SK-N-SH (cell line): ENCODE results near the gene CCDC106. TPM values are rescaled to one million over a fixed set of nuclear protein-coding genes. Genes with fewer than 3 reads are reported as not detected.
A peak's percentile ranks its signal among the peaks of the same experiment; 100 is the strongest.

ENCODE experiments used
- CTCF ChIA-PET: fragments of 300-600, 350-600 bp; formaldehyde crosslinking; extraction: SDS; loops from one replicate; lab custom pipeline; 2021; lab: Yijun Ruan, JAX
- POLR2A ChIA-PET: fragments of 350-600 bp; sonication (Branson Sonifier 250); formaldehyde crosslinking; extraction: SDS; loops from one replicate; lab custom pipeline; 2020; ENCODE audit warnings: antibody characterized with exemption, inconsistent platforms; lab: Yijun Ruan, JAX
- DNase-seq: peaks from one replicate; pipeline ENCODE4 v3.0.0; 2012
- H2AFZ ChIP-seq: fragments of 200-600 bp; sonication (generic); 2 replicates; pipeline ENCODE4 v1.8.1; 2016; ENCODE audit warnings: antibody characterized with exemption, mild to moderate bottlenecking, low read depth
- H3F3A ChIP-seq: fragments of 200-600 bp; sonication (generic); replicated peaks from 2 replicates; pipeline ENCODE3; 2016; ENCODE audit warnings: antibody characterized with exemption, mild to moderate bottlenecking; ENCODE audit not compliant: insufficient read depth
- H3K27ac ChIP-seq, 2 experiments: fragments of 200-500 bp in 1 of 2; fragments of 200-600 bp in 1 of 2; sonication (Bioruptor generic) in 1 of 2; sonication (generic), shearing (Covaris generic) in 1 of 2; 2 replicates each; pipeline versions ENCODE4 v1.5.1 to v1.6.1; 2014 to 2016; ENCODE audit warnings: low read depth in 2 of 2, inconsistent platforms in 1 of 2, low read length in 1 of 2, mild to moderate bottlenecking in 1 of 2, mixed read lengths in 1 of 2
- H3K27me3 ChIP-seq: fragments of 200-600 bp; sonication (generic), shearing (Covaris generic); 2 replicates; pipeline ENCODE4 v1.6.1; 2016; ENCODE audit warnings: mixed run types; ENCODE audit not compliant: insufficient read depth
- H3K36me3 ChIP-seq, 2 experiments: fragments of 200-500 bp in 1 of 2; fragments of 200-600 bp in 1 of 2; sonication (Bioruptor generic) in 1 of 2; sonication (generic) in 1 of 2; replicated peaks in 1 of 2; 2 replicates each; pipeline versions ENCODE3 to v1.5.1; 2014 to 2016; ENCODE audit warnings: low read length in 1 of 2, mild to moderate bottlenecking in 1 of 2; ENCODE audit not compliant: insufficient read depth in 2 of 2, control insufficient read depth in 1 of 2
- H3K4me1 ChIP-seq, 2 experiments: fragments of 200-500 bp in 1 of 2; fragments of 200-600 bp in 1 of 2; sonication (Bioruptor generic) in 1 of 2; sonication (generic), shearing (Covaris generic) in 1 of 2; 2 replicates each; pipeline versions ENCODE4 v1.5.1 to v1.6.1; 2014 to 2016; ENCODE audit warnings: low read depth in 1 of 2, low read length in 1 of 2, mixed run types in 1 of 2; ENCODE audit not compliant: insufficient read depth in 2 of 2, control insufficient read depth in 1 of 2
- H3K4me2 ChIP-seq: fragments of 200-600 bp; sonication (generic), shearing (Covaris generic); 2 replicates; pipeline ENCODE4 v1.6.1; 2017; ENCODE audit warnings: mixed run types
- H3K4me3 ChIP-seq, 2 experiments: fragments of 200-500 bp in 1 of 2; fragments of 200-600 bp in 1 of 2; sonication (Bioruptor generic) in 1 of 2; sonication (generic), shearing (Covaris generic) in 1 of 2; 2 replicates each; pipeline versions ENCODE4 v1.5.1 to v1.8.1; 2014 to 2016; ENCODE audit warnings: low read depth in 2 of 2, inconsistent platforms in 1 of 2, low read length in 1 of 2, mild to moderate bottlenecking in 1 of 2, mixed read lengths in 1 of 2, moderate library complexity in 1 of 2
- H3K79me2 ChIP-seq: fragments of 200-600 bp; sonication (generic); 2 replicates; pipeline ENCODE4 v1.8.1; 2017; ENCODE audit warnings: mild to moderate bottlenecking; ENCODE audit not compliant: insufficient read depth
- H3K9ac ChIP-seq: fragments of 200-600 bp; sonication (generic); 2 replicates; pipeline ENCODE4 v1.6.1; 2017; ENCODE audit warnings: mixed run types
- H3K9me2 ChIP-seq: fragments of 200-600 bp; sonication (generic); 2 replicates; pipeline ENCODE4 v1.6.1; 2017; ENCODE audit warnings: mixed run types
- H3K9me3 ChIP-seq: fragments of 200-600 bp; sonication (generic); 2 replicates; pipeline ENCODE4 v1.6.1; 2017; ENCODE audit warnings: mixed run types, mild to moderate bottlenecking, moderate library complexity
- H4K20me1 ChIP-seq: fragments of 200-600 bp; sonication (generic); 2 replicates; pipeline ENCODE4 v1.6.1; 2017; ENCODE audit warnings: mild to moderate bottlenecking, mixed run types; ENCODE audit not compliant: insufficient read depth
- CHD2 ChIP-seq: fragments of 150-350 bp; IDR thresholded peaks from 2 replicates; pipeline ENCODE4 v1.6.1; 2018; ENCODE audit warnings: low read length; ENCODE audit not compliant: partially characterized antibody
- ELF1 ChIP-seq: IDR thresholded peaks from 2 replicates; pipeline ENCODE4 v1.4.0; 2012
- EP300 ChIP-seq, 2 experiments: IDR thresholded peaks; 2 replicates each; pipeline versions ENCODE4 v1.4.0 to v1.6.1; 2012; ENCODE audit warnings: borderline replicate concordance in 1 of 2, low read depth in 1 of 2, low read length in 1 of 2
- EZH2phosphoT487 ChIP-seq: fragments of 200-600 bp; sonication (generic); IDR thresholded peaks from 2 replicates; pipeline ENCODE4 v1.6.1; 2017; ENCODE audit warnings: low read depth, mixed run types, mild to moderate bottlenecking, antibody characterized with exemption, moderate library complexity, borderline replicate concordance
- FOSL2 ChIP-seq: IDR thresholded peaks from 2 replicates; pipeline ENCODE4 v1.4.0; 2012; ENCODE audit warnings: low read depth, mild to moderate bottlenecking, moderate library complexity, borderline replicate concordance
- GABPA ChIP-seq: IDR thresholded peaks from 2 replicates; pipeline ENCODE4 v1.4.0; 2012; ENCODE audit warnings: low read depth, mild to moderate bottlenecking
- MEF2A ChIP-seq: IDR thresholded peaks from 2 replicates; pipeline ENCODE4 v1.4.0; 2012; ENCODE audit warnings: low read depth, borderline replicate concordance
- NFIC ChIP-seq: IDR thresholded peaks from 2 replicates; pipeline ENCODE4 v1.4.0; 2012; ENCODE audit warnings: borderline replicate concordance
- NRF1 ChIP-seq: IDR thresholded peaks from 2 replicates; pipeline ENCODE4 v1.6.1; 2012; ENCODE audit warnings: low read depth, mild to moderate bottlenecking, low read length
- POLR2AphosphoS5 ChIP-seq: IDR thresholded peaks from 2 replicates; pipeline ENCODE4 v1.6.1; 2012; ENCODE audit warnings: low read depth, low read length
- RFX5 ChIP-seq: IDR thresholded peaks from 2 replicates; pipeline ENCODE4 v1.6.1; 2012; ENCODE audit warnings: mild to moderate bottlenecking, improper control_type of control experiment, low read length
- SIN3A ChIP-seq: IDR thresholded peaks from 2 replicates; pipeline ENCODE4 v1.6.1; 2012; ENCODE audit warnings: low read depth, mild to moderate bottlenecking, low read length, moderate library complexity, borderline replicate concordance
- TEAD4 ChIP-seq: IDR thresholded peaks from 2 replicates; pipeline ENCODE4 v1.4.0; 2012; ENCODE audit warnings: mild to moderate bottlenecking, borderline replicate concordance; ENCODE audit not compliant: insufficient read depth
- WGBS: methylation state at CpG from one replicate; pipeline ENCODE4 v1.1.6; 2017; ENCODE audit warnings: low lambda C conversion rate; 5-methylcytosine and 5-hydroxymethylcytosine counted together
- polyA plus RNA-seq, 3 experiments: library from polyadenylated mRNA; depleted of rRNA; stranded (reverse); fragments of >200 nt; gene quantifications; 2 replicates each; pipeline ENCODE4 v1.2.3, GENCODE V29; 2012
- TF ChIP-seq, protein P1 (sequence below): IDR thresholded peaks from 2 replicates; pipeline ENCODE4 v1.6.1; 2012; ENCODE audit warnings: mild to moderate bottlenecking, low read depth, low read length, moderate library complexity
- TF ChIP-seq, protein P2 (sequence below): fragments of 200-600 bp; sonication (generic); IDR thresholded peaks from 2 replicates; pipeline ENCODE4 v1.6.1; 2017; ENCODE audit warnings: antibody characterized with exemption, mild to moderate bottlenecking, moderate library complexity
- TF ChIP-seq, protein P3 (sequence below): fragments of 150-350 bp; IDR thresholded peaks from 2 replicates; pipeline ENCODE4 v1.6.1; 2017; ENCODE audit warnings: antibody characterized with exemption, low read length, low read depth, borderline replicate concordance
- TF ChIP-seq, protein P4 (sequence below): IDR thresholded peaks from 2 replicates; pipeline ENCODE4 v1.4.0; 2012; ENCODE audit warnings: low read depth, borderline replicate concordance
- TF ChIP-seq, protein P5 (sequence below): IDR thresholded peaks from 2 replicates; pipeline ENCODE4; 2012
- TF ChIP-seq, protein P6 (sequence below): IDR thresholded peaks from 2 replicates; pipeline ENCODE4 v1.4.0; 2012; ENCODE audit warnings: low read depth, borderline replicate concordance

CCDC106 gene
- polyA plus RNA-seq, 1 of the 3 experiments (the other 2 are of a cell fraction) = 27.1 TPM

DNA sequence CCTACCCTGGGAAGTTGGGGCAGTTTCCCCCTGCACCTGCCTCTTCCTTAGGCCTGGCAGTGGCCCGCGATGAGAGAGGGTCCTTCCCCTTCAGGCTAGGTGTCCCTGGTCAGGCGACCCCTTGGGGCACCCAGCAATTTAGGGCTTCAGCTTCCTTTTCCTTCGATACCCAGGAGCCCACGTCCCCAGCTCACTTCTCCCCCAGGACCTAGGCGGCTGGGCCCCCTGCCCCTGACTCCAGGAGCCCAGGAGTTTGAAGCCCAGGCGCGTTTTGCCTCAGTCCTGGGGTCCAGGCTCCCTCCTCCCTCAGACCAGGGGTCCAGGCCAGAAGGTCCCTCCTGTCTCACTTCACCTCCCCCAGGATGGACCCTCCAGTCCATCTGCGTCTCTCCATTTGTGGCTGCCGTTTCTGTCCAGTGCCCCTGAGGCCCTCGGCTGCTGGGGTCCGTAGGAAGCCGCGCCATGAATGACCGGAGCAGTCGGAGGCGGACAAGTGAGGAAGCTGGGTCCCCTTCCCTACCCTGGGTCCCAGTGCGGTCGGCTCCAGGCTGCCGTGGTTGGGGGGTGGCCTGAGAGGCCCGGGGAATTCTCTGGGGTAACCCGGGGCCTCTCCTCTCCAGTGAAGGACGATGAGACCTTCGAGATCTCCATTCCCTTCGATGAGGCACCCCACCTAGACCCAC lies 714 bp downstream of the CCDC106 start:
- Histone ChIP-seq H3F3A (peaks cover 17% of the 10 kb centered on the region), H3K36me3 (peaks cover 3 to 30% of the 10 kb centered on the region in 2 experiments), H3K9me3 (no peaks in the 10 kb centered on the region), H3K4me3 (peak overlapping the region; percentile 77 to 82), H3K9ac (peak overlapping the region; percentile 77), H3K79me2 (peaks cover 33% of the 10 kb centered on the region), H3K9me2 (no peaks in the 10 kb centered on the region), H3K27ac (peak overlapping the region in 1 of 2 experiments; percentile 94; a peak in 1 of 4 replicates), H4K20me1 (no peaks in the 10 kb centered on the region), H2AFZ (no peak overlapping the region), H3K4me2 (peak overlapping the region; percentile 96), H3K27me3 (no peaks in the 10 kb centered on the region), H3K4me1 (peaks cover 5 to 35% of the 10 kb centered on the region in 2 experiments; a peak in 2 of 4 replicates)
- 64% methylated on average over 11 of the region's 25 CpGs for WGBS
- peak; percentile 41 for DNase-seq
- TF ChIP-seq, protein P1, sequence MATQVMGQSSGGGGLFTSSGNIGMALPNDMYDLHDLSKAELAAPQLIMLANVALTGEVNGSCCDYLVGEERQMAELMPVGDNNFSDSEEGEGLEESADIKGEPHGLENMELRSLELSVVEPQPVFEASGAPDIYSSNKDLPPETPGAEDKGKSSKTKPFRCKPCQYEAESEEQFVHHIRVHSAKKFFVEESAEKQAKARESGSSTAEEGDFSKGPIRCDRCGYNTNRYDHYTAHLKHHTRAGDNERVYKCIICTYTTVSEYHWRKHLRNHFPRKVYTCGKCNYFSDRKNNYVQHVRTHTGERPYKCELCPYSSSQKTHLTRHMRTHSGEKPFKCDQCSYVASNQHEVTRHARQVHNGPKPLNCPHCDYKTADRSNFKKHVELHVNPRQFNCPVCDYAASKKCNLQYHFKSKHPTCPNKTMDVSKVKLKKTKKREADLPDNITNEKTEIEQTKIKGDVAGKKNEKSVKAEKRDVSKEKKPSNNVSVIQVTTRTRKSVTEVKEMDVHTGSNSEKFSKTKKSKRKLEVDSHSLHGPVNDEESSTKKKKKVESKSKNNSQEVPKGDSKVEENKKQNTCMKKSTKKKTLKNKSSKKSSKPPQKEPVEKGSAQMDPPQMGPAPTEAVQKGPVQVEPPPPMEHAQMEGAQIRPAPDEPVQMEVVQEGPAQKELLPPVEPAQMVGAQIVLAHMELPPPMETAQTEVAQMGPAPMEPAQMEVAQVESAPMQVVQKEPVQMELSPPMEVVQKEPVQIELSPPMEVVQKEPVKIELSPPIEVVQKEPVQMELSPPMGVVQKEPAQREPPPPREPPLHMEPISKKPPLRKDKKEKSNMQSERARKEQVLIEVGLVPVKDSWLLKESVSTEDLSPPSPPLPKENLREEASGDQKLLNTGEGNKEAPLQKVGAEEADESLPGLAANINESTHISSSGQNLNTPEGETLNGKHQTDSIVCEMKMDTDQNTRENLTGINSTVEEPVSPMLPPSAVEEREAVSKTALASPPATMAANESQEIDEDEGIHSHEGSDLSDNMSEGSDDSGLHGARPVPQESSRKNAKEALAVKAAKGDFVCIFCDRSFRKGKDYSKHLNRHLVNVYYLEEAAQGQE = no peak
- TF ChIP-seq MEF2A (no peak), NFIC (no peak), TEAD4 (no peak), FOSL2 (no peak), SIN3A (no peak), EZH2phosphoT487 (no peak), GABPA (no peak), ELF1 (no peak), RFX5 (no peak), POLR2AphosphoS5 (no peak), CHD2 (no peak), NRF1 (no peak), EP300 (IDR thresholded peaks at IDR 0.05; ENCODE audit: borderline replicate concordance in 1 of 2, low read depth in 1 of 2, low read length in 1 of 2) (no peak)
- TF ChIP-seq, protein P2, sequence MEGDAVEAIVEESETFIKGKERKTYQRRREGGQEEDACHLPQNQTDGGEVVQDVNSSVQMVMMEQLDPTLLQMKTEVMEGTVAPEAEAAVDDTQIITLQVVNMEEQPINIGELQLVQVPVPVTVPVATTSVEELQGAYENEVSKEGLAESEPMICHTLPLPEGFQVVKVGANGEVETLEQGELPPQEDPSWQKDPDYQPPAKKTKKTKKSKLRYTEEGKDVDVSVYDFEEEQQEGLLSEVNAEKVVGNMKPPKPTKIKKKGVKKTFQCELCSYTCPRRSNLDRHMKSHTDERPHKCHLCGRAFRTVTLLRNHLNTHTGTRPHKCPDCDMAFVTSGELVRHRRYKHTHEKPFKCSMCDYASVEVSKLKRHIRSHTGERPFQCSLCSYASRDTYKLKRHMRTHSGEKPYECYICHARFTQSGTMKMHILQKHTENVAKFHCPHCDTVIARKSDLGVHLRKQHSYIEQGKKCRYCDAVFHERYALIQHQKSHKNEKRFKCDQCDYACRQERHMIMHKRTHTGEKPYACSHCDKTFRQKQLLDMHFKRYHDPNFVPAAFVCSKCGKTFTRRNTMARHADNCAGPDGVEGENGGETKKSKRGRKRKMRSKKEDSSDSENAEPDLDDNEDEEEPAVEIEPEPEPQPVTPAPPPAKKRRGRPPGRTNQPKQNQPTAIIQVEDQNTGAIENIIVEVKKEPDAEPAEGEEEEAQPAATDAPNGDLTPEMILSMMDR = no peak
- TF ChIP-seq, protein P3, sequence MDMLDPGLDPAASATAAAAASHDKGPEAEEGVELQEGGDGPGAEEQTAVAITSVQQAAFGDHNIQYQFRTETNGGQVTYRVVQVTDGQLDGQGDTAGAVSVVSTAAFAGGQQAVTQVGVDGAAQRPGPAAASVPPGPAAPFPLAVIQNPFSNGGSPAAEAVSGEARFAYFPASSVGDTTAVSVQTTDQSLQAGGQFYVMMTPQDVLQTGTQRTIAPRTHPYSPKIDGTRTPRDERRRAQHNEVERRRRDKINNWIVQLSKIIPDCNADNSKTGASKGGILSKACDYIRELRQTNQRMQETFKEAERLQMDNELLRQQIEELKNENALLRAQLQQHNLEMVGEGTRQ = no peak
- TF ChIP-seq, protein P4, sequence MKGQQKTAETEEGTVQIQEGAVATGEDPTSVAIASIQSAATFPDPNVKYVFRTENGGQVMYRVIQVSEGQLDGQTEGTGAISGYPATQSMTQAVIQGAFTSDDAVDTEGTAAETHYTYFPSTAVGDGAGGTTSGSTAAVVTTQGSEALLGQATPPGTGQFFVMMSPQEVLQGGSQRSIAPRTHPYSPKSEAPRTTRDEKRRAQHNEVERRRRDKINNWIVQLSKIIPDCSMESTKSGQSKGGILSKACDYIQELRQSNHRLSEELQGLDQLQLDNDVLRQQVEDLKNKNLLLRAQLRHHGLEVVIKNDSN = no peak
- TF ChIP-seq, protein P5, sequence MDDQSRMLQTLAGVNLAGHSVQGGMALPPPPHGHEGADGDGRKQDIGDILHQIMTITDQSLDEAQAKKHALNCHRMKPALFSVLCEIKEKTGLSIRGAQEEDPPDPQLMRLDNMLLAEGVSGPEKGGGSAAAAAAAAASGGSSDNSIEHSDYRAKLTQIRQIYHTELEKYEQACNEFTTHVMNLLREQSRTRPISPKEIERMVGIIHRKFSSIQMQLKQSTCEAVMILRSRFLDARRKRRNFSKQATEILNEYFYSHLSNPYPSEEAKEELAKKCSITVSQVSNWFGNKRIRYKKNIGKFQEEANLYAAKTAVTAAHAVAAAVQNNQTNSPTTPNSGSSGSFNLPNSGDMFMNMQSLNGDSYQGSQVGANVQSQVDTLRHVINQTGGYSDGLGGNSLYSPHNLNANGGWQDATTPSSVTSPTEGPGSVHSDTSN = no peak
- TF ChIP-seq, protein P6, sequence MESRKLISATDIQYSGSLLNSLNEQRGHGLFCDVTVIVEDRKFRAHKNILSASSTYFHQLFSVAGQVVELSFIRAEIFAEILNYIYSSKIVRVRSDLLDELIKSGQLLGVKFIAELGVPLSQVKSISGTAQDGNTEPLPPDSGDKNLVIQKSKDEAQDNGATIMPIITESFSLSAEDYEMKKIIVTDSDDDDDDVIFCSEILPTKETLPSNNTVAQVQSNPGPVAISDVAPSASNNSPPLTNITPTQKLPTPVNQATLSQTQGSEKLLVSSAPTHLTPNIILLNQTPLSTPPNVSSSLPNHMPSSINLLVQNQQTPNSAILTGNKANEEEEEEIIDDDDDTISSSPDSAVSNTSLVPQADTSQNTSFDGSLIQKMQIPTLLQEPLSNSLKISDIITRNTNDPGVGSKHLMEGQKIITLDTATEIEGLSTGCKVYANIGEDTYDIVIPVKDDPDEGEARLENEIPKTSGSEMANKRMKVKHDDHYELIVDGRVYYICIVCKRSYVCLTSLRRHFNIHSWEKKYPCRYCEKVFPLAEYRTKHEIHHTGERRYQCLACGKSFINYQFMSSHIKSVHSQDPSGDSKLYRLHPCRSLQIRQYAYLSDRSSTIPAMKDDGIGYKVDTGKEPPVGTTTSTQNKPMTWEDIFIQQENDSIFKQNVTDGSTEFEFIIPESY = no peak
- POLR2A ChIA-PET = no interaction called here
- CTCF ChIA-PET = interaction anchor here (0.7 to 4.5 kb wide), 5 partner anchors 9 to 508 kb away, joined by 3 to 30 read pairs (median 4); no protein-coding TSS in a partner anchor
